ENCODE data around the gene PHACTR1. TPM values are rescaled to one million over a fixed set of nuclear protein-coding genes. Genes with fewer than 3 reads are reported as not detected.

Gene PHACTR1
- total RNA-seq, 1 experiment from 2014 or later = 15.5 TPM

GRCh38 chr6:13184089-13184468 is 467.5 kb downstream of the PHACTR1 start:
- Mint-ChIP-seq H3K36me3 (no peaks in the 10 kb centered on the region), H3K27ac (no peak overlapping the region), H3K9me3 (no peaks in the 10 kb centered on the region), H3K4me1 (peaks cover 5% of the 10 kb centered on the region), H3K27me3 (ENCODE audit: low read depth) (no peaks in the 10 kb centered on the region), H3K4me3 (no peak overlapping the region)
- ATAC-seq (no peak), DNase-seq (ENCODE audit: low spot score) (no peak)
- POLR2A ChIA-PET = no interaction called here
- TF ChIP-seq ETV6 (CRISPR knock-in tag; IDR thresholded peaks at IDR 0.05) (no peak), ZNF138 (CRISPR knock-in tag; conservative IDR thresholded peaks at IDR 0.05) (no peak), ZNF281 (CRISPR knock-in tag; IDR thresholded peaks at IDR 0.05) (no peak), RORB (CRISPR knock-in tag; IDR thresholded peaks at IDR 0.05) (no peak), ATF2 (CRISPR knock-in tag; IDR thresholded peaks at IDR 0.05; ENCODE audit: borderline replicate concordance, low read depth) (no peak), ERG (CRISPR knock-in tag; IDR thresholded peaks at IDR 0.05) (no peak), HMGXB4 (CRISPR knock-in tag; IDR thresholded peaks at IDR 0.05) (no peak), TP53 (CRISPR knock-in tag; IDR thresholded peaks at IDR 0.05) (no peak), JAZF1 (CRISPR knock-in tag; IDR thresholded peaks at IDR 0.05) (no peak), OVOL2 (CRISPR knock-in tag; IDR thresholded peaks at IDR 0.05; ENCODE audit: borderline replicate concordance) (no peak)
- CTCF ChIA-PET = interaction anchor here (1.2 kb wide), 1 partner anchor 272 kb away, joined by 3 read pairs; no protein-coding TSS in a partner anchor

- no peaks in the 10 kb centered on the region for H3K9me3 Mint-ChIP-seq
- POLR2A ChIA-PET = no interaction called here
- TF ChIP-seq FOXJ3 (CRISPR knock-in tag; IDR thresholded peaks at IDR 0.05; ENCODE audit: borderline replicate concordance) = no peak
- no peak for TF ChIP-seq MXD4 (CRISPR knock-in tag; IDR thresholded peaks at IDR 0.05; ENCODE audit: borderline replicate concordance)
- TF ChIP-seq GABPB1 (CRISPR knock-in tag; IDR thresholded peaks at IDR 0.05) = no peak
- no peak for TF ChIP-seq KAT7 (CRISPR knock-in tag; IDR thresholded peaks at IDR 0.05; ENCODE audit: borderline replicate concordance)
- no peak for TF ChIP-seq ZNF512 (CRISPR knock-in tag; IDR thresholded peaks at IDR 0.05; ENCODE audit: borderline replicate concordance)
- no peak for TF ChIP-seq FOXK1 (CRISPR knock-in tag; IDR thresholded peaks at IDR 0.05)
- no peak for TF ChIP-seq NR1H2 (CRISPR knock-in tag; IDR thresholded peaks at IDR 0.05)
- no peak for DNase-seq (ENCODE audit: low spot score)
- no peaks in the 10 kb centered on the region for H3K36me3 Mint-ChIP-seq
- H3K4me1 Mint-ChIP-seq = peaks cover 5% of the 10 kb centered on the region
- no peak overlapping the region for H3K27ac Mint-ChIP-seq
- ATAC-seq = no peak
- no peak overlapping the region for H3K4me3 Mint-ChIP-seq
- H3K27me3 Mint-ChIP-seq (ENCODE audit: low read depth) = no peaks in the 10 kb centered on the region
- CTCF ChIA-PET = interaction anchor here (1.2 kb wide), 1 partner anchor 273 kb away, joined by 3 read pairs; no protein-coding TSS in a partner anchor
Measured at GRCh38 chr6:13184547-13184946, 468.0 kb downstream of the PHACTR1 start.

All from WTC11 (cell line).